ENCODE results near the gene IL10RA. TPM values are rescaled to one million over a fixed set of nuclear protein-coding genes. Genes with fewer than 3 reads are reported as not detected.

IL10RA gene
- total RNA-seq, 4 donors from 2014 or later, result 14.3 to 34.9 (median 20.9) TPM

DNA sequence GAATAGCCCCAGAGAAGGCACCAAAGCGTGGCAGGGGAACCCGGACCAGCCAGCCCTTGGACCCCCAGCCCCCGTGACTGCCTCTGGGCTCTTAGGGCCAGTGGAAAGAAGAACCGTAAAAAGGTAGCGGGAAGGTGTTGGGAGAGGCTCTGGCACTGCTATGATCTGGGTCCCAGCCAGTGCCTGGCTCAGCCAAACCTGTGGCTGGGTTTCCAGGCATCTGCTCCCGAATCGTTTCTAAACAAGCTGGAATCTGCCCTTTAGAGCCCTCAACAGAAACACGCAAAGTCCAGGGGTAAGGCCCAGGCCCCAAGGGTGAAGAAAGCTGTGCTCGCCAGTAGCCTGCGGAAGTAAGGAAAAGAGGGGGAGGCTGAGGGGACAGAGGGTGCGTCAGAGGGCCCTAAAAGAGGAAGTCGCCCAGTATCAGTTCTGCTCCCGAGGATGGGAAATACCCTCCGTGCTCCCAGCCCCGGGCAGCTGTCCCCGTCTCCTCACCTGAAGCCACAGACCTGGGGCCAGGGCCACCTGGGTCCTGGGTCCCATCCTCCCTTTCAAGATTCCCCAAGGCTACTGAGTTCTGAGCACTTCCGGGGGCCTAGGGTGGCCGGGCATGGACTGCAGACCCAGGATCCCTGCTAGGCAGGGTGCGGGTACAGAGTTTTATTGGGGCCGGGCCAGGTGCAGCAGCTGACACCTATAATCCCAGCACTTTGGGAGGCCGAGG, 24.7 kb downstream of the IL10RA start:
- H3K27ac ChIP-seq (replicated peaks in 1 of 4), result peak overlapping the region; percentile 43 to 68 (median 50)
- peaks cover 0 to 14% (median 0%) of the 10 kb centered on the region in 4 donors for H3K27me3 ChIP-seq
- no peaks in the 10 kb centered on the region for H3K9me3 ChIP-seq
- 67% methylated on average over 21 of the region's 21 CpGs for WGBS
- no peak for TF ChIP-seq EP300 (IDR thresholded peaks at IDR 0.05)
- TF ChIP-seq POLR2A (IDR thresholded peaks at IDR 0.05; ENCODE audit: low read depth), result no peak
- TF ChIP-seq POLR2AphosphoS5 (IDR thresholded peaks at IDR 0.05), result no peak
- TF ChIP-seq, protein P1, sequence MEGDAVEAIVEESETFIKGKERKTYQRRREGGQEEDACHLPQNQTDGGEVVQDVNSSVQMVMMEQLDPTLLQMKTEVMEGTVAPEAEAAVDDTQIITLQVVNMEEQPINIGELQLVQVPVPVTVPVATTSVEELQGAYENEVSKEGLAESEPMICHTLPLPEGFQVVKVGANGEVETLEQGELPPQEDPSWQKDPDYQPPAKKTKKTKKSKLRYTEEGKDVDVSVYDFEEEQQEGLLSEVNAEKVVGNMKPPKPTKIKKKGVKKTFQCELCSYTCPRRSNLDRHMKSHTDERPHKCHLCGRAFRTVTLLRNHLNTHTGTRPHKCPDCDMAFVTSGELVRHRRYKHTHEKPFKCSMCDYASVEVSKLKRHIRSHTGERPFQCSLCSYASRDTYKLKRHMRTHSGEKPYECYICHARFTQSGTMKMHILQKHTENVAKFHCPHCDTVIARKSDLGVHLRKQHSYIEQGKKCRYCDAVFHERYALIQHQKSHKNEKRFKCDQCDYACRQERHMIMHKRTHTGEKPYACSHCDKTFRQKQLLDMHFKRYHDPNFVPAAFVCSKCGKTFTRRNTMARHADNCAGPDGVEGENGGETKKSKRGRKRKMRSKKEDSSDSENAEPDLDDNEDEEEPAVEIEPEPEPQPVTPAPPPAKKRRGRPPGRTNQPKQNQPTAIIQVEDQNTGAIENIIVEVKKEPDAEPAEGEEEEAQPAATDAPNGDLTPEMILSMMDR (IDR thresholded peaks at IDR 0.05), result no peak
- intact Hi-C loops (cut with DNase I), result no loop called here
- H3K4me1 ChIP-seq, result peaks cover 0 to 8% (median 4%) of the 10 kb centered on the region in 4 donors
- no peak overlapping the region for H3K4me3 ChIP-seq
- H3K36me3 ChIP-seq, result no peaks in the 10 kb centered on the region
- DNase-seq (ENCODE audit: extremely low spot score), result peak; percentile 90

DNA sequence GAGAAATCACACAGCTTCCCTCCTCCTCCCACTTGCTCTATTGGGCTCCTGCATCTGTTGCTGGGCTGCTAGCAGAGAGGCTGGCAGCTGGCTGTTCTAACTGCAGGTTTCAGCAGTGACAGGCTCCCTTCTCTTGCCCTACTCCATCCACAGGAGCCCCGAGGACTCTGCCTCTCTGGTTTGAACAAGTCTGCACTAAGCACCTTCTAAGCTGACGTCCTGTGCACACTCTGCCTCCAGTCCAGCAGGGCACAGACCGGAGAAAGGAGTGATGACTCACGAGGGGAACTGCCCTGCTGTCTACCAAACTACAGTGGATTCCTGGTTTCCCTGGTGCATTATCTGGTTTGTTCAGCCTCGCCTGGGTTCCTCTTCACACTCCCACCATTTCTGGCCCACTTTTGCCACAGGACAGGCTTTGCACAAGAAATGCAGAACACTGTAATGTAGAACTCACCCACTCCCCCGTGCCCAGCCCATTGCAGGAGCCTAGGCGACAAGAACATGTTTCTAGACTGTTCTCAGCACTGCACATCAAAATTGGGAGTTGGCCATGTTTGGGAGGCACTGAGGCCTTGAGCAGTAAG, 26.0 kb downstream of the IL10RA start:
- Histone ChIP-seq H3K4me1 (peaks cover 0 to 8% (median 1%) of the 10 kb centered on the region in 4 donors), H3K36me3 (no peaks in the 10 kb centered on the region), H3K27me3 (peaks cover 0 to 14% (median 0%) of the 10 kb centered on the region in 4 donors), H3K9me3 (no peaks in the 10 kb centered on the region), H3K4me3 (no peak overlapping the region), H3K27ac (replicated peaks in 1 of 4) (peak overlapping the region; percentile 26 to 55 (median 48))
- intact Hi-C loops (cut with DNase I), result no loop called here
- TF ChIP-seq POLR2A (IDR thresholded peaks at IDR 0.05; ENCODE audit: low read depth) (no peak), POLR2AphosphoS5 (IDR thresholded peaks at IDR 0.05) (peak in 1 of 2 donors; percentile 26)
- 58% methylated on average over 7 of the region's 7 CpGs for WGBS
- DNase-seq (ENCODE audit: extremely low spot score), result peak; percentile 92

DNA sequence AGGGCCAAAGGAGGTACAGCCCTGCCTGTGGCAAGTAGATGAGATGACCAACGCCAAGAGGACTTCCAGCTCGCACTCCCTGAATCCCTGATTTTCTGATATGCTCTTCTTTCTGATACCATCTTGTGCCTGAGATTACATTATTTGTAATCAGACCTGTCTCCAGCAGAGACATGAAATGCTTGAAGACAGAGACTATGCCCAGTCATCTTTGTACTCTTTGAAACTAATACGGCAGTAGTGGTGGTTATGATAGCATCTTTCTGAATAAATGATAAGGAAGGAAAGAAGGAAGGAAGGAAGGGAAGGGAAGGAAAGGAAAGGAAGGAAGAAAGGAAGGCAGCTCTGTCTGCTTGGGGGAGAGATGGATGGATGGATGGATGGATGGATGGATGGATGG, 27.8 kb downstream of the IL10RA start:
- Histone ChIP-seq H3K4me3 (no peak overlapping the region), H3K36me3 (no peaks in the 10 kb centered on the region), H3K4me1 (peaks cover 0 to 8% (median 0%) of the 10 kb centered on the region in 4 donors), H3K27me3 (peaks cover 0 to 14% (median 0%) of the 10 kb centered on the region in 4 donors), H3K9me3 (peaks cover 0 to 5% (median 0%) of the 10 kb centered on the region in 4 donors), H3K27ac (replicated peaks in 1 of 4) (no peak overlapping the region)
- DNase-seq (ENCODE audit: extremely low spot score), result no peak
- intact Hi-C loops (cut with DNase I), result no loop called here
- 98% methylated on average over 2 of the region's 3 CpGs for WGBS
- TF ChIP-seq POLR2A (IDR thresholded peaks at IDR 0.05; ENCODE audit: low read depth), result no peak
- TF ChIP-seq, protein P1 (IDR thresholded peaks at IDR 0.05), result no peak
- no peak for TF ChIP-seq POLR2AphosphoS5 (IDR thresholded peaks at IDR 0.05)
- TF ChIP-seq EP300 (IDR thresholded peaks at IDR 0.05), result no peak

DNA sequence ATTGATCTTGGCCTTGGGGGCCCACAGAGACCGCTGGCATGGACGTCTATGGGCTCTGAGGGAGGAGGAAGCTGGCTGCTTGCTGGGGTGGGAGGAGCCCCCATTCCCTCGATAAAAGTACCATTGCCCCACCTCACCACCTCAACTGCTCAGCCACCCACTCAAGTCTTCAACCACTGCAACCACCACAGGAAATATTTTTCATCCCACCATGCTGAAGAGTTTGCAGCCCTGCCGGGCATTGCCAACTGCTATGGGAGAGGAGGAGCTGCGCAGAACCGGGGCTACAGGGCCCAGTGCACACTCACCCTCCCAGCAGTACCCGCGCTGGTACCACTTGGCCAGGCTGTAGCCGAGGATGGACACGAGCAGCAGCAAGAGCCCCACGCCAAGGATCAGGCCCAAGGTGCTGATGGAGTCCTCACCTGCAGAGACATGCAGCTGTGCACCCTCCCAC, 29.2 kb downstream of the IL10RA start:
- Histone ChIP-seq H3K36me3 (no peaks in the 10 kb centered on the region), H3K27ac (replicated peaks in 1 of 4) (no peak overlapping the region), H3K9me3 (peaks cover 0 to 10% (median 3%) of the 10 kb centered on the region in 4 donors), H3K27me3 (peaks cover 0 to 14% (median 0%) of the 10 kb centered on the region in 4 donors), H3K4me1 (peaks cover 0 to 8% (median 0%) of the 10 kb centered on the region in 4 donors), H3K4me3 (no peak overlapping the region)
- WGBS, result 79% methylated on average over 11 of the region's 11 CpGs
- TF ChIP-seq EP300 (IDR thresholded peaks at IDR 0.05) (no peak), POLR2AphosphoS5 (IDR thresholded peaks at IDR 0.05) (no peak), POLR2A (IDR thresholded peaks at IDR 0.05; ENCODE audit: low read depth) (no peak)
- TF ChIP-seq, protein P1 (IDR thresholded peaks at IDR 0.05), result no peak
- DNase-seq (ENCODE audit: extremely low spot score), result peak; percentile 70
- intact Hi-C loops (cut with DNase I), result no loop called here

DNA sequence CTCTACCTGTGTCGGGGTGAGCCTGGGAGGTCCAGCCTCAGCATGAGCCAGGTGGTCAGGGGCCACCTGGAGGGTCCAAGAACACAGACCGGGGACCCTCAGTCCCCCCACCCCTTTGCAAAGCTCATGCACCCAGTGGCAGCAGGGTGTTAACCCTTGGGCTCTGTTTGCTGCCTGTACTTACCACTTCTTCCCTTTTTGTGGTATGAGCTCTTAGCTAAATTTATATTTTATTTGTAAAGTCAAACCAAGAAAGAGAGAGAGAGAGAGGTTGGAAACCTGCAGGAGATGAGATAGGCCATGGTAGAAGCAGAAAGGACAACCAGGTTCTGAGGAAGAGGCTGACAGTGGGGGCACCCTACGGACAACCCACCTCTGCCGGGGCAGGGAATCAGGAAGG, 29.9 kb downstream of the IL10RA start:
- 92% methylated on average over 4 of the region's 4 CpGs for WGBS
- peak; percentile 72 for DNase-seq (ENCODE audit: extremely low spot score)
- peaks cover 0 to 14% (median 0%) of the 10 kb centered on the region in 4 donors for H3K27me3 ChIP-seq
- intact Hi-C loops (cut with DNase I), result no loop called here
- no peak for TF ChIP-seq EP300 (IDR thresholded peaks at IDR 0.05)
- no peak for TF ChIP-seq POLR2A (IDR thresholded peaks at IDR 0.05; ENCODE audit: low read depth)
- no peak for TF ChIP-seq POLR2AphosphoS5 (IDR thresholded peaks at IDR 0.05)
- TF ChIP-seq, protein P1 (IDR thresholded peaks at IDR 0.05), result no peak
- H3K4me3 ChIP-seq, result no peak overlapping the region
- H3K4me1 ChIP-seq, result peaks cover 0 to 8% (median 0%) of the 10 kb centered on the region in 4 donors
- no peaks in the 10 kb centered on the region for H3K36me3 ChIP-seq
- H3K27ac ChIP-seq (replicated peaks in 1 of 4), result no peak overlapping the region
- H3K9me3 ChIP-seq, result peaks cover 0 to 15% (median 4%) of the 10 kb centered on the region in 4 donors

All from esophagus muscularis mucosa (tissue), 4 donors.